HepG2 (cell line): ENCODE measurements around the gene ERMARD. TPM values are rescaled to one million over a fixed set of nuclear protein-coding genes. Genes with fewer than 3 reads are reported as not detected.

Source experiments
- ADNP ChIP-seq: sonication (generic); formaldehyde crosslinking; IDR thresholded peaks from 2 replicates; pipeline ENCODE4 v1.4.0; 2020; ENCODE audit warnings: missing genetic modification reagents
- ATAD3A ChIP-seq: sonication (generic); formaldehyde crosslinking; IDR thresholded peaks from 2 replicates; pipeline ENCODE4 v1.4.0; 2020; ENCODE audit warnings: missing genetic modification reagents
- ELF3 ChIP-seq: IDR thresholded peaks from 2 replicates; pipeline ENCODE4 v1.6.1; 2016; ENCODE audit warnings: missing genetic modification reagents, missing compliant biosample characterization
- HDAC1 ChIP-seq: sonication (generic); formaldehyde crosslinking; IDR thresholded peaks from 2 replicates; pipeline ENCODE4 v1.5.1; 2020; ENCODE audit warnings: mild to moderate bottlenecking, missing genetic modification reagents
- HDAC6 ChIP-seq: fragments of 200-600 bp; sonication (generic); IDR thresholded peaks from 2 replicates; pipeline ENCODE4 v1.7.0; 2017; ENCODE audit warnings: mild to moderate bottlenecking, antibody characterized with exemption, low read length, low read depth
- MATR3 ChIP-seq: sonication (generic); formaldehyde crosslinking; IDR thresholded peaks from 2 replicates; pipeline ENCODE4 v1.4.0; 2020; ENCODE audit warnings: missing genetic modification reagents
- MIER2 ChIP-seq: IDR thresholded peaks from 2 replicates; pipeline ENCODE4 v1.6.1; 2016; ENCODE audit warnings: missing biosample characterization, missing genetic modification reagents
- POGZ ChIP-seq: sonication (generic); formaldehyde crosslinking; IDR thresholded peaks from 2 replicates; pipeline ENCODE4 v1.4.0; 2020; ENCODE audit warnings: mild to moderate bottlenecking, missing genetic modification reagents
- STAT5B ChIP-seq: sonication (generic); formaldehyde crosslinking; IDR thresholded peaks from 2 replicates; pipeline ENCODE4 v1.4.0; 2020; ENCODE audit warnings: missing genetic modification reagents
- TARDBP ChIP-seq: sonication (generic); formaldehyde crosslinking; IDR thresholded peaks from 2 replicates; pipeline ENCODE4 v1.8.0; 2022; ENCODE audit warnings: mild to moderate bottlenecking, missing genetic modification reagents
- U2AF1 ChIP-seq: fragments of 200-400 bp; formaldehyde crosslinking; optimal IDR thresholded peaks from 2 replicates; pipeline ENCODE3; 2017; ENCODE audit warnings: mild to moderate bottlenecking, low read depth, low read length
- ZNF619 ChIP-seq: sonication (generic); formaldehyde crosslinking; IDR thresholded peaks from 2 replicates; pipeline ENCODE4 v1.4.0; 2020; ENCODE audit warnings: mild to moderate bottlenecking, missing genetic modification reagents
- ZNF713 ChIP-seq: sonication (generic); formaldehyde crosslinking; IDR thresholded peaks from 2 replicates; pipeline ENCODE4 v1.4.0; 2020; ENCODE audit warnings: mild to moderate bottlenecking, missing genetic modification reagents
- ZNF720 ChIP-seq: sonication (generic); formaldehyde crosslinking; IDR thresholded peaks from 2 replicates; pipeline ENCODE4 v1.4.0; 2020; ENCODE audit warnings: missing genetic modification reagents
- ZNF747 ChIP-seq: sonication (generic); formaldehyde crosslinking; IDR thresholded peaks from 2 replicates; pipeline ENCODE4 v1.8.1; 2023; ENCODE audit warnings: missing genetic modification reagents, mild to moderate bottlenecking, borderline replicate concordance
- polyA plus RNA-seq, 8 experiments: library from polyadenylated mRNA; depleted of rRNA in 3 of 8; stranded (reverse) in 7 of 8; unstranded in 1 of 8; fragments of >200 nt; fragmentation: Illumina TruSeq in 4 of 8; extraction: Trizol in 4 of 8; gene quantifications; 2 replicates each; pipeline versions ENCODE4 v1.2.1 to v1.2.3, GENCODE V29; 2011 to 2016; ENCODE audit warnings: low read depth in 4 of 8, missing spikeins in 1 of 8, mixed read lengths in 1 of 8; ENCODE audit not compliant: insufficient read depth in 1 of 8
- total RNA-seq, 5 experiments: library from RNA; depleted of rRNA; stranded (reverse); fragments of >200 nt; fragmentation: Illumina TruSeq; extraction: Trizol; gene quantifications; 2 replicates each; pipeline ENCODE4 v1.2.3, GENCODE V29; 2016; ENCODE audit warnings: low read depth in 1 of 5
- TF ChIP-seq, protein P1 (sequence below): sonication (generic); formaldehyde crosslinking; conservative IDR thresholded peaks from 2 replicates; pipeline ENCODE4 v1.8.0; 2022; ENCODE audit warnings: low read depth, missing genetic modification reagents
- TF ChIP-seq, protein P2 (sequence below): sonication (generic); formaldehyde crosslinking; IDR thresholded peaks from 2 replicates; pipeline ENCODE4 v1.4.0; 2020; ENCODE audit warnings: mild to moderate bottlenecking, missing genetic modification reagents, borderline replicate concordance
- TF ChIP-seq, protein P3 (sequence below): sonication (generic); formaldehyde crosslinking; IDR thresholded peaks from 2 replicates; pipeline ENCODE4 v1.4.0; 2020; ENCODE audit warnings: missing genetic modification reagents
- TF ChIP-seq, protein P4 (sequence below): sonication (generic); formaldehyde crosslinking; IDR thresholded peaks from 2 replicates; pipeline ENCODE4 v1.5.0; 2020; ENCODE audit warnings: mild to moderate bottlenecking, missing genetic modification reagents, borderline replicate concordance

Gene ERMARD
- total and polyA plus RNA-seq, 2 of the 13 experiments (the other 11 are each of a cell fraction or from before 2014, with no cell fraction given): 8.8 to 10.7 TPM

DNA sequence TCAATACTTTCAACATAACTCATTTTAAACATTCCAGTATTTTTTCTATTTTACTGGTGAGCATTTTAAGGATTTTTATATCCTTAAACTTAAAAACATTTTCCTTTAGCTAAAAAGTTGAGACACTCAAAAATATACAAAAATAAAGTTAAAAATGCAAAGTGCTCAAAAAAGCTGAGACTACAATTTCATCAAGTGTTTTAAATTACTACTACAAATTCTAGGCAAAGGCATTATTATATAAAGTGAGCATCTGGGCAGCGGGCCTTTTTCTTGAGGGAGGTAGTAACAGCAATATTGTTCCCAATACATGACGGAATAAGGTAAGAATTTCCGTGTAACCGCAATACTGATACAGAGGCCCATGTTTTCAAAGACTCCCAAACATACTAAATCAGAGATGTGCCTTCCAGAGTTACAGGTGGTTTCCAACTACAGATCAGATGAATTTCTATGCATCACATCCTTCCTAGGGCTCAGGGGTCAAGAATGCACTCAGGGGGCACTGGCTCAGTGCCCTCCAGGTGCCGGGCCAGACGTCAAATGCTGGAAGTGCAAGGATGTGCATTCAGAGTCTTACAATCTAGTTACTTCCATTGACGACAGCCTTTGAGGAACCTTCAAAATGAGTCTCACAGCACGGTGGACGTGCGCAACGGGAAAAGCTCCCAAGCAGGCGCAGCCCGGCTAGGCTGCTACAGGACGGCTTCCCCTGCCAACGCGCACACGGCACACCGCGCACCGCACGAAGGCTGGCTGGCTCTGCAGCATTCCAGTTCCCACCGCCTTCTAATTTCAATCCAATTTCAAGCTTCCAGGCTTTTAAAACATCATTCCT, 28.8 kb upstream of the ERMARD start (continued):
- TF ChIP-seq, protein P1, sequence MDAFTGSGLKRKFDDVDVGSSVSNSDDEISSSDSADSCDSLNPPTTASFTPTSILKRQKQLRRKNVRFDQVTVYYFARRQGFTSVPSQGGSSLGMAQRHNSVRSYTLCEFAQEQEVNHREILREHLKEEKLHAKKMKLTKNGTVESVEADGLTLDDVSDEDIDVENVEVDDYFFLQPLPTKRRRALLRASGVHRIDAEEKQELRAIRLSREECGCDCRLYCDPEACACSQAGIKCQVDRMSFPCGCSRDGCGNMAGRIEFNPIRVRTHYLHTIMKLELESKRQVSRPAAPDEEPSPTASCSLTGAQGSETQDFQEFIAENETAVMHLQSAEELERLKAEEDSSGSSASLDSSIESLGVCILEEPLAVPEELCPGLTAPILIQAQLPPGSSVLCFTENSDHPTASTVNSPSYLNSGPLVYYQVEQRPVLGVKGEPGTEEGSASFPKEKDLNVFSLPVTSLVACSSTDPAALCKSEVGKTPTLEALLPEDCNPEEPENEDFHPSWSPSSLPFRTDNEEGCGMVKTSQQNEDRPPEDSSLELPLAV (CRISPR knock-in tag): no peak
- TF ChIP-seq ATAD3A: no peak
- peak; percentile 22; the same call in 1 of the 2 replicates for TF ChIP-seq ELF3 (CRISPR knock-in tag)
- TF ChIP-seq, protein P2, sequence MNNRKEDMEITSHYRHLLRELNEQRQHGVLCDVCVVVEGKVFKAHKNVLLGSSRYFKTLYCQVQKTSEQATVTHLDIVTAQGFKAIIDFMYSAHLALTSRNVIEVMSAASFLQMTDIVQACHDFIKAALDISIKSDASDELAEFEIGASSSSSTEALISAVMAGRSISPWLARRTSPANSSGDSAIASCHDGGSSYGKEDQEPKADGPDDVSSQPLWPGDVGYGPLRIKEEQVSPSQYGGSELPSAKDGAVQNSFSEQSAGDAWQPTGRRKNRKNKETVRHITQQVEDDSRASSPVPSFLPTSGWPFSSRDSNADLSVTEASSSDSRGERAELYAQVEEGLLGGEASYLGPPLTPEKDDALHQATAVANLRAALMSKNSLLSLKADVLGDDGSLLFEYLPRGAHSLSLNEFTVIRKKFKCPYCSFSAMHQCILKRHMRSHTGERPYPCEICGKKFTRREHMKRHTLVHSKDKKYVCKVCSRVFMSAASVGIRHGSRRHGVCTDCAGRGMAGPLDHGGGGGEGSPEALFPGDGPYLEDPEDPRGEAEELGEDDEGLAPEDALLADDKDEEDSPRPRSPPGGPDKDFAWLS: no peak
- TF ChIP-seq STAT5B (CRISPR knock-in tag): no peak
- TF ChIP-seq ZNF747 (CRISPR knock-in tag): no peak
- TF ChIP-seq ZNF619 (CRISPR knock-in tag): no peak
- no peak for TF ChIP-seq MATR3 (CRISPR knock-in tag)
- no peak for TF ChIP-seq ADNP (CRISPR knock-in tag)
- TF ChIP-seq, protein P3, sequence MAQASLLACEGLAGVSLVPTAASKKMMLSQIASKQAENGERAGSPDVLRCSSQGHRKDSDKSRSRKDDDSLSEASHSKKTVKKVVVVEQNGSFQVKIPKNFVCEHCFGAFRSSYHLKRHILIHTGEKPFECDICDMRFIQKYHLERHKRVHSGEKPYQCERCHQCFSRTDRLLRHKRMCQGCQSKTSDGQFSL (CRISPR knock-in tag): no peak
- no peak for TF ChIP-seq TARDBP (CRISPR knock-in tag)
- no peak for TF ChIP-seq HDAC6
- no peak; the same call in 1 of the 2 replicates for TF ChIP-seq POGZ (CRISPR knock-in tag)
- no peak for TF ChIP-seq ZNF713 (CRISPR knock-in tag)
- no peak for TF ChIP-seq U2AF1
- TF ChIP-seq HDAC1: peak; percentile 21; the same call in 1 of the 2 replicates
- TF ChIP-seq, protein P4, sequence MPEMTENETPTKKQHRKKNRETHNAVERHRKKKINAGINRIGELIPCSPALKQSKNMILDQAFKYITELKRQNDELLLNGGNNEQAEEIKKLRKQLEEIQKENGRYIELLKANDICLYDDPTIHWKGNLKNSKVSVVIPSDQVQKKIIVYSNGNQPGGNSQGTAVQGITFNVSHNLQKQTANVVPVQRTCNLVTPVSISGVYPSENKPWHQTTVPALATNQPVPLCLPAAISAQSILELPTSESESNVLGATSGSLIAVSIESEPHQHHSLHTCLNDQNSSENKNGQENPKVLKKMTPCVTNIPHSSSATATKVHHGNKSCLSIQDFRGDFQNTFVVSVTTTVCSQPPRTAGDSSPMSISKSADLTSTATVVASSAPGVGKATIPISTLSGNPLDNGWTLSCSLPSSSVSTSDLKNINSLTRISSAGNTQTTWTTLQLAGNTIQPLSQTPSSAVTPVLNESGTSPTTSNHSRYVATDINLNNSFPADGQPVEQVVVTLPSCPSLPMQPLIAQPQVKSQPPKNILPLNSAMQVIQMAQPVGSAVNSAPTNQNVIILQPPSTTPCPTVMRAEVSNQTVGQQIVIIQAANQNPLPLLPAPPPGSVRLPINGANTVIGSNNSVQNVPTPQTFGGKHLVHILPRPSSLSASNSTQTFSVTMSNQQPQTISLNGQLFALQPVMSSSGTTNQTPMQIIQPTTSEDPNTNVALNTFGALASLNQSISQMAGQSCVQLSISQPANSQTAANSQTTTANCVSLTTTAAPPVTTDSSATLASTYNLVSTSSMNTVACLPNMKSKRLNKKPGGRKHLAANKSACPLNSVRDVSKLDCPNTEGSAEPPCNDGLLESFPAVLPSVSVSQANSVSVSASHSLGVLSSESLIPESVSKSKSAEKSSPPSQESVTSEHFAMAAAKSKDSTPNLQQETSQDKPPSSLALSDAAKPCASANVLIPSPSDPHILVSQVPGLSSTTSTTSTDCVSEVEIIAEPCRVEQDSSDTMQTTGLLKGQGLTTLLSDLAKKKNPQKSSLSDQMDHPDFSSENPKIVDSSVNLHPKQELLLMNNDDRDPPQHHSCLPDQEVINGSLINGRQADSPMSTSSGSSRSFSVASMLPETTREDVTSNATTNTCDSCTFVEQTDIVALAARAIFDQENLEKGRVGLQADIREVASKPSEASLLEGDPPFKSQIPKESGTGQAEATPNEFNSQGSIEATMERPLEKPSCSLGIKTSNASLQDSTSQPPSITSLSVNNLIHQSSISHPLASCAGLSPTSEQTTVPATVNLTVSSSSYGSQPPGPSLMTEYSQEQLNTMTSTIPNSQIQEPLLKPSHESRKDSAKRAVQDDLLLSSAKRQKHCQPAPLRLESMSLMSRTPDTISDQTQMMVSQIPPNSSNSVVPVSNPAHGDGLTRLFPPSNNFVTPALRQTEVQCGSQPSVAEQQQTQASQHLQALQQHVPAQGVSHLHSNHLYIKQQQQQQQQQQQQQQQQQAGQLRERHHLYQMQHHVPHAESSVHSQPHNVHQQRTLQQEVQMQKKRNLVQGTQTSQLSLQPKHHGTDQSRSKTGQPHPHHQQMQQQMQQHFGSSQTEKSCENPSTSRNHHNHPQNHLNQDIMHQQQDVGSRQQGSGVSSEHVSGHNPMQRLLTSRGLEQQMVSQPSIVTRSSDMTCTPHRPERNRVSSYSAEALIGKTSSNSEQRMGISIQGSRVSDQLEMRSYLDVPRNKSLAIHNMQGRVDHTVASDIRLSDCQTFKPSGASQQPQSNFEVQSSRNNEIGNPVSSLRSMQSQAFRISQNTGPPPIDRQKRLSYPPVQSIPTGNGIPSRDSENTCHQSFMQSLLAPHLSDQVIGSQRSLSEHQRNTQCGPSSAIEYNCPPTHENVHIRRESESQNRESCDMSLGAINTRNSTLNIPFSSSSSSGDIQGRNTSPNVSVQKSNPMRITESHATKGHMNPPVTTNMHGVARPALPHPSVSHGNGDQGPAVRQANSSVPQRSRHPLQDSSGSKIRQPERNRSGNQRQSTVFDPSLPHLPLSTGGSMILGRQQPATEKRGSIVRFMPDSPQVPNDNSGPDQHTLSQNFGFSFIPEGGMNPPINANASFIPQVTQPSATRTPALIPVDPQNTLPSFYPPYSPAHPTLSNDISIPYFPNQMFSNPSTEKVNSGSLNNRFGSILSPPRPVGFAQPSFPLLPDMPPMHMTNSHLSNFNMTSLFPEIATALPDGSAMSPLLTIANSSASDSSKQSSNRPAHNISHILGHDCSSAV (CRISPR knock-in tag): no peak
- TF ChIP-seq ZNF720 (CRISPR knock-in tag): no peak
- no peak for TF ChIP-seq MIER2 (CRISPR knock-in tag)
